Measurements from ENCODE around the gene RNF225. TPM values are rescaled to one million over a fixed set of nuclear protein-coding genes. Genes with fewer than 3 reads are reported as not detected.

The RNF225 gene
- total RNA-seq, 1 experiment from 2014 or later: 0.73 TPM

DNA sequence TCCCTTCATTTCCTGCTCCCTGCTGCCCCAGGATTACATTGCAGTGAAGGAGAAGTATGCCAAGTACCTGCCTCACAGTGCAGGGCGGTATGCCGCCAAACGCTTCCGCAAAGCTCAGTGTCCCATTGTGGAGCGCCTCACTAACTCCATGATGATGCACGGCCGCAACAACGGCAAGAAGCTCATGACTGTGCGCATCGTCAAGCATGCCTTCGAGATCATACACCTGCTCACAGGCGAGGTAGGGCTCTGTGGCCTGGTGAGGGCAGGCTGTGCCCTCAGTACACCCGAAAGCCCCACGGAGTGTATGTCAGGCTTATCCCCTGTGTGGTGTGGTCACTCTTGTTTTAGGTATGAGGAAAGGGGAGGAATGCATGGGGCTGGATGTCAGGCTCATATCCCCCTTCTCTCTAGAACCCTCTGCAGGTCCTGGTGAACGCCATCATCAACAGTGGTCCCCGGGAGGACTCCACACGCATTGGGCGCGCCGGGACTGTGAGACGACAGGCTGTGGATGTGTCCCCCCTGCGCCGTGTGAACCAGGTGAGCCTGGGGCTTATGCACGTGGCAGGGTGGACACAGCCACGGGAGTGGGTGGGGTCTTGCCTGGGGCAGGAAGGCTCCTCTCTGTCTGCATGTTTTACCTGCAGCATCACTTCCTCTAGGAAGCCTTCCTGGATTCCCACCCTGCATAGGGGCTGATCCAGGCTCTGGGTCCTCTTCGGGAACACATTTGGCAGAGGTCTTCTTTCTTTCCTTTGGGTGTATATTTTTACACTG lies 2.3 kb upstream of the RNF225 start:
- ChIA-PET POLR2A (no interaction called here), CTCF (no interaction called here)
- no peaks in the 10 kb centered on the region for H3K27me3 Mint-ChIP-seq (ENCODE audit: insufficient read depth, unreplicated experiment)
- peaks cover 91% of the 10 kb centered on the region for H3K36me3 Mint-ChIP-seq (ENCODE audit: insufficient read depth, unreplicated experiment)
- BruUV-seq (replicated peaks): no TSS peak
- Histone ChIP-seq H3K36me3 (ENCODE audit: control insufficient read depth, insufficient read depth, low read length) (peaks cover 3% of the 10 kb centered on the region), H3K9me3 (no peaks in the 10 kb centered on the region), H3K4me3 (ENCODE audit: low read depth, low read length) (no peak overlapping the region), H3K27me3 (replicated peaks; ENCODE audit: control insufficient read depth, insufficient read depth, low read length) (no peaks in the 10 kb centered on the region), H3K4me1 (peaks cover 8% of the 10 kb centered on the region)
- TF ChIP-seq CTCF (IDR thresholded peaks at IDR 0.05; ENCODE audit: insufficient read depth in 1 of 2, low read depth in 1 of 2, low read length in 1 of 2, severe bottlenecking in 1 of 2, unreplicated experiment in 1 of 2): no peak
- no peak for DNase-seq
- H3K4me3 Mint-ChIP-seq (ENCODE audit: unreplicated experiment): no peak overlapping the region
- intact Hi-C loops (cut with micrococcal nuclease; ENCODE audit: unreplicated experiment): no loop called here
- H3K27ac Mint-ChIP-seq (ENCODE audit: unreplicated experiment): no peak overlapping the region
- H3K9me3 Mint-ChIP-seq (ENCODE audit: unreplicated experiment): no peaks in the 10 kb centered on the region
- no peaks in the 10 kb centered on the region for H3K4me1 Mint-ChIP-seq (ENCODE audit: low read depth, unreplicated experiment)

GRCh38 chr19:58393725-58394033 lies 1.8 kb upstream of the RNF225 start:
- Mint-ChIP-seq H3K4me1 (ENCODE audit: low read depth, unreplicated experiment) (no peaks in the 10 kb centered on the region), H3K4me3 (ENCODE audit: unreplicated experiment) (no peak overlapping the region), H3K9me3 (ENCODE audit: unreplicated experiment) (no peaks in the 10 kb centered on the region), H3K36me3 (ENCODE audit: insufficient read depth, unreplicated experiment) (peaks cover 85% of the 10 kb centered on the region), H3K27me3 (ENCODE audit: insufficient read depth, unreplicated experiment) (no peaks in the 10 kb centered on the region), H3K27ac (ENCODE audit: unreplicated experiment) (no peak overlapping the region)
- intact Hi-C loops (cut with micrococcal nuclease; ENCODE audit: unreplicated experiment): no loop called here
- no peak for TF ChIP-seq CTCF (IDR thresholded peaks at IDR 0.05; ENCODE audit: insufficient read depth in 1 of 2, low read depth in 1 of 2, low read length in 1 of 2, severe bottlenecking in 1 of 2, unreplicated experiment in 1 of 2)
- H3K36me3 ChIP-seq (ENCODE audit: control insufficient read depth, insufficient read depth, low read length): peaks cover 2% of the 10 kb centered on the region
- ChIA-PET POLR2A (no interaction called here), CTCF (no interaction called here)
- no peak for DNase-seq
- peaks cover 6% of the 10 kb centered on the region for H3K4me1 ChIP-seq
- no peaks in the 10 kb centered on the region for H3K9me3 ChIP-seq
- H3K4me3 ChIP-seq (ENCODE audit: low read depth, low read length): no peak overlapping the region
- BruUV-seq (replicated peaks): no TSS peak
- H3K27me3 ChIP-seq (replicated peaks; ENCODE audit: control insufficient read depth, insufficient read depth, low read length): no peaks in the 10 kb centered on the region

GRCh38 chr19:58394821-58395219 lies 636 bp upstream of the RNF225 start:
- Mint-ChIP-seq H3K36me3 (ENCODE audit: insufficient read depth, unreplicated experiment) (peaks cover 81% of the 10 kb centered on the region), H3K9me3 (ENCODE audit: unreplicated experiment) (no peaks in the 10 kb centered on the region), H3K4me1 (ENCODE audit: low read depth, unreplicated experiment) (peaks cover 6% of the 10 kb centered on the region), H3K27ac (ENCODE audit: unreplicated experiment) (peak overlapping the region; percentile 76), H3K4me3 (ENCODE audit: unreplicated experiment) (no peak overlapping the region), H3K27me3 (ENCODE audit: insufficient read depth, unreplicated experiment) (no peaks in the 10 kb centered on the region)
- no TSS peak for BruUV-seq (replicated peaks)
- Histone ChIP-seq H3K4me1 (peaks cover 6% of the 10 kb centered on the region), H3K27me3 (replicated peaks; ENCODE audit: control insufficient read depth, insufficient read depth, low read length) (no peaks in the 10 kb centered on the region), H3K9me3 (no peaks in the 10 kb centered on the region), H3K36me3 (ENCODE audit: control insufficient read depth, insufficient read depth, low read length) (peaks cover 2% of the 10 kb centered on the region), H3K4me3 (ENCODE audit: low read depth, low read length) (no peak overlapping the region)
- intact Hi-C loops (cut with micrococcal nuclease; ENCODE audit: unreplicated experiment): no loop called here
- POLR2A ChIA-PET: interaction anchor here (0.9 kb wide), 1 partner anchor 14 kb away, joined by 3 read pairs; the partner anchor contains the start of gene ZNF584
- no peak for TF ChIP-seq CTCF (IDR thresholded peaks at IDR 0.05; ENCODE audit: insufficient read depth in 1 of 2, low read depth in 1 of 2, low read length in 1 of 2, severe bottlenecking in 1 of 2, unreplicated experiment in 1 of 2)
- DNase-seq: no peak
- CTCF ChIA-PET: no interaction called here

Measured in Caco-2 (cell line).